ENCODE data around the gene CLIC3. TPM values are rescaled to one million over a fixed set of nuclear protein-coding genes. Genes with fewer than 3 reads are reported as not detected.
A peak's percentile ranks its signal among the peaks of the same experiment; 100 is the strongest.

CLIC3 gene
- total RNA-seq, 6 experiments from 2014 or later: 0.37 to 0.51 TPM; not detected in 4

DNA sequence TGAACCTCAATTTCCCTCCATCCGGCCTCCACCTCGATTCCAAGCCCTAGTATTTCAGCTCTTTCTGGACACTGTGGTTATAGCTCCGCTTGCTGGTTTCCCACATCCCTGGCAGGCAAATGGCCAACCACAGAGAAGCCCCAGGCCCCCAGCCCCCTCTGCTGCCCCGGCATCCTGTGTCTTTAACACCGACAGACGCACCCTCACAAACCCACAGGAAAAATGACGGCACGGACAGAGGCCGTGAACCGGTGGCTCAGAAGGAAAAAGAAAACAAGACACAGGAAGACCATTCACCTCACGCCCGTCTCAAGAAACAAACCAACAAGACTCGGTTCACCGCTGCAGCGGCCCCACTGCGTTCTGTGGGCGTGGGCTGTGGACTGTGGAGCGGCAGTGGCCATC, 1.5 kb upstream of the CLIC3 start:
- Histone ChIP-seq H3K9me3 (no peaks in the 10 kb centered on the region), H3K27me3 (no peaks in the 10 kb centered on the region), H3K4me1 (peaks cover 0 to 13% (median 4%) of the 10 kb centered on the region in 4 donors), H3K36me3 (no peaks in the 10 kb centered on the region), H3K27ac (no peak overlapping the region), H3K4me3 (no peak overlapping the region)
- intact Hi-C loops (cut with DNase I): no loop called here
- ATAC-seq (peak in 2 of 4 donors; percentile 4 to 5), DNase-seq (no peak)
- 36% methylated on average over 16 of the region's 18 CpGs for WGBS (ENCODE audit: insufficient coverage, low coverage, low lambda C conversion rate, missing lambda C conversion rate)
- TF ChIP-seq, protein P1, sequence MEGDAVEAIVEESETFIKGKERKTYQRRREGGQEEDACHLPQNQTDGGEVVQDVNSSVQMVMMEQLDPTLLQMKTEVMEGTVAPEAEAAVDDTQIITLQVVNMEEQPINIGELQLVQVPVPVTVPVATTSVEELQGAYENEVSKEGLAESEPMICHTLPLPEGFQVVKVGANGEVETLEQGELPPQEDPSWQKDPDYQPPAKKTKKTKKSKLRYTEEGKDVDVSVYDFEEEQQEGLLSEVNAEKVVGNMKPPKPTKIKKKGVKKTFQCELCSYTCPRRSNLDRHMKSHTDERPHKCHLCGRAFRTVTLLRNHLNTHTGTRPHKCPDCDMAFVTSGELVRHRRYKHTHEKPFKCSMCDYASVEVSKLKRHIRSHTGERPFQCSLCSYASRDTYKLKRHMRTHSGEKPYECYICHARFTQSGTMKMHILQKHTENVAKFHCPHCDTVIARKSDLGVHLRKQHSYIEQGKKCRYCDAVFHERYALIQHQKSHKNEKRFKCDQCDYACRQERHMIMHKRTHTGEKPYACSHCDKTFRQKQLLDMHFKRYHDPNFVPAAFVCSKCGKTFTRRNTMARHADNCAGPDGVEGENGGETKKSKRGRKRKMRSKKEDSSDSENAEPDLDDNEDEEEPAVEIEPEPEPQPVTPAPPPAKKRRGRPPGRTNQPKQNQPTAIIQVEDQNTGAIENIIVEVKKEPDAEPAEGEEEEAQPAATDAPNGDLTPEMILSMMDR (IDR thresholded peaks at IDR 0.05): no peak
- no peak for TF ChIP-seq POLR2A (IDR thresholded peaks at IDR 0.05)

DNA sequence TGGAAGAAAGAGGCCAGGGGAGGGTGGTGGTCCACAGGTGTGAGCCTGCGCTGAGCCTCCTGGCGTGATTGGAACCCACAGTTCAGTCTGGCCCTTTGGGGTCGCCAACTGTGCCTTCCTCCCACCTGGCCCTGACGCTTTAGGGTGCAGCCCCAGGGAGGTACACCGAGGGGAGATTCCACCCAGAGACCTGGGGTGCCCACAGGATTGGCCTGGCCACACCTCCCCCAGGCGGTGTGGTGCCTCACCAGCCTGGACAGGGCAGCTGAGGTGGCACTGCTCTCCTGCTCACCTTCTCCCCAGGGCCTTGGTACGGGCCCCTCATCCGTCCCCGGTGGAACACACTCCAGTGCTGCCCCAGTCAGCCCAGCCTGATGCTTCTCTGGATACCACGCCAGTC, 1.0 kb upstream of the CLIC3 start:
- H3K4me3 ChIP-seq: no peak overlapping the region
- H3K27me3 ChIP-seq: no peaks in the 10 kb centered on the region
- H3K36me3 ChIP-seq: no peaks in the 10 kb centered on the region
- TF ChIP-seq, protein P1 (IDR thresholded peaks at IDR 0.05): no peak
- TF ChIP-seq POLR2A (IDR thresholded peaks at IDR 0.05): no peak
- DNase-seq: no peak
- intact Hi-C loops (cut with DNase I): no loop called here
- peak overlapping the region in 1 of 3 donors; percentile 29 for H3K27ac ChIP-seq
- ATAC-seq: no peak
- H3K4me1 ChIP-seq: peaks cover 0 to 14% (median 5%) of the 10 kb centered on the region in 4 donors
- no peaks in the 10 kb centered on the region for H3K9me3 ChIP-seq
- WGBS (ENCODE audit: insufficient coverage, low coverage, low lambda C conversion rate, missing lambda C conversion rate): 92% methylated on average over 2 of the region's 10 CpGs

DNA sequence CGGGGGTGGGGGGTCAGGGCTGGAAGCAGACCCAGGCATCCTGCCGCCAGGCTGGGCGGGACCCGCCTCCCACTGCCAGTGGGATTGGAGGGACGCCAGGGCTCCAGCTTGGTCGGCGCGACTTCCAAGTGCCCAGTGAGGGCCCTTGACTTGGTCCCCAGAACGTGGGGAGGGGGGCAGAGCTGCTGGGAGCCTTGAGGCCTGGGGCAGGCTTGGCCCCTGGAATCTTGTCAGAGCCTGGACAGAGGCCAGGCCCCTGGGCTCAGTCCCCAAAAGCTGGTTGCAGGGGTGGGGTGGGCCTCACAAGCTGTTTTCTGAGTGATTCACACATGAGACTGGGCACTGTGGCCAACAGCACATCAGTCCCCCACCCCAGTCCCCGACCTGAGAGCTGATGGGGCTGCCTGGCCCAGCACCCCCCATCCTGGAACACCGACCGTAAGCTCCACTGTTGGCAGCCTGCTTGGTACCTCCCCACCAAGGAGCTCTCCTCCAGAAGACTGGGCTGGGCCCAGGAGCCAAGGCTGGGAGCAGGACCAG, 526 bp downstream of the CLIC3 start:
- whole genome bisulfite sequencing (ENCODE audit: insufficient coverage, low coverage, low lambda C conversion rate, missing lambda C conversion rate): no CpG with 5 or more reads among the region's 12 CpGs
- Histone ChIP-seq H3K27ac (no peak overlapping the region), H3K27me3 (no peaks in the 10 kb centered on the region), H3K4me1 (peaks cover 0 to 14% (median 5%) of the 10 kb centered on the region in 4 donors), H3K36me3 (no peaks in the 10 kb centered on the region), H3K9me3 (no peaks in the 10 kb centered on the region), H3K4me3 (no peak overlapping the region)
- no peak for DNase-seq
- intact Hi-C loops (cut with DNase I): no loop called here
- TF ChIP-seq, protein P1 (IDR thresholded peaks at IDR 0.05): no peak
- TF ChIP-seq POLR2A (IDR thresholded peaks at IDR 0.05): no peak
- ATAC-seq: no peak

DNA sequence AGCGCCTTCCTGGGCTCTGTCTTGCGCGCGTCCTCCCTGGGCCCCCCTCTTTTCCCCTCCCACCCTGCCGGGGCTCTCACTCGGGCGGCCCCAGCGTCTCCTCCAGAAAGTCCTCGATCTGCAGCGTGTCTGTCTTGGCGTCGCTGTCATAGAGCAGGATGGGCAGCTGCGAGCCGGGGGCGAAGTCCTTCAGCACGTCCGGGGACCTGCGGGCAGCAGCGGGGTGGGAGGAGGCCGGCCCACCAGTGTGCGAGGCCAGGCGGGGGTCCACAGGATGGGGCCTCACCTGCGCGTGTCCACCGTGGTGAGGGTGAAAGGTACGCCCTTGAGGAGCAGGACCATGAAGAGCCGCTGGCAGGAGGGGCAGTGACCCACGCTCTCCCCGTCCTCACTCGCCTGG, 1.0 kb downstream of the CLIC3 start:
- no peaks in the 10 kb centered on the region for H3K9me3 ChIP-seq
- TF ChIP-seq, protein P1 (IDR thresholded peaks at IDR 0.05): no peak
- no peak for TF ChIP-seq POLR2A (IDR thresholded peaks at IDR 0.05)
- no peaks in the 10 kb centered on the region for H3K27me3 ChIP-seq
- DNase-seq (no peak), ATAC-seq (no peak)
- H3K4me3 ChIP-seq: no peak overlapping the region
- no peak overlapping the region for H3K27ac ChIP-seq
- H3K4me1 ChIP-seq: peaks cover 0 to 14% (median 5%) of the 10 kb centered on the region in 4 donors
- no peaks in the 10 kb centered on the region for H3K36me3 ChIP-seq
- intact Hi-C loops (cut with DNase I): no loop called here
- 36% methylated on average over 5 of the region's 30 CpGs for WGBS (ENCODE audit: insufficient coverage, low coverage, low lambda C conversion rate, missing lambda C conversion rate)

DNA sequence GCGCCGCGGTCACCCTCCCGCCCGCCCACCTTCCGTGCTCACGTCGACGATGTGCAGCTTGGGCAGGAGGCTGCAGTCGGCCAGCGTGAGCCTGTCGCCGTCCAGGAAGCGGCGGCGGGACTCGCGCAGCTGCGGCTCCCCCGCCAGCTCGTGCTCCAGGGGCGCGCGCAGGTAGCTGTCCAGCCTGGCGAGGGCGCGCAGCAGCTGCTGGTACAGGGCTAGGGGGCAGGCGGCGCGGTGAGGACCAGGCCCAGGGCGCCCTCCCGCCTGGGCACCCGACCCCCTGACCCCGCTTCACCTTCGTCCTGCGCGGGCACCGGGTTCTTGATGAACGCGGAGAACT, 1.5 kb downstream of the CLIC3 start:
- no peaks in the 10 kb centered on the region for H3K36me3 ChIP-seq
- H3K4me1 ChIP-seq: peaks cover 0 to 14% (median 5%) of the 10 kb centered on the region in 4 donors
- 52% methylated on average over 8 of the region's 40 CpGs for WGBS (ENCODE audit: insufficient coverage, low coverage, low lambda C conversion rate, missing lambda C conversion rate)
- no peaks in the 10 kb centered on the region for H3K27me3 ChIP-seq
- no peak for TF ChIP-seq POLR2A (IDR thresholded peaks at IDR 0.05)
- TF ChIP-seq, protein P1 (IDR thresholded peaks at IDR 0.05): no peak
- no peak for DNase-seq
- H3K9me3 ChIP-seq: no peaks in the 10 kb centered on the region
- intact Hi-C loops (cut with DNase I): no loop called here
- H3K4me3 ChIP-seq: no peak overlapping the region
- no peak overlapping the region for H3K27ac ChIP-seq
- ATAC-seq: no peak
